ENCODE measurements around the gene NGLY1. TPM values are rescaled to one million over a fixed set of nuclear protein-coding genes. Genes with fewer than 3 reads are reported as not detected.

The NGLY1 gene
- total and polyA plus RNA-seq, 2 of the 8 experiments (the other 6 are each of a cell fraction or from before 2014, with no cell fraction given), result 3.1 to 24.8 TPM

DNA sequence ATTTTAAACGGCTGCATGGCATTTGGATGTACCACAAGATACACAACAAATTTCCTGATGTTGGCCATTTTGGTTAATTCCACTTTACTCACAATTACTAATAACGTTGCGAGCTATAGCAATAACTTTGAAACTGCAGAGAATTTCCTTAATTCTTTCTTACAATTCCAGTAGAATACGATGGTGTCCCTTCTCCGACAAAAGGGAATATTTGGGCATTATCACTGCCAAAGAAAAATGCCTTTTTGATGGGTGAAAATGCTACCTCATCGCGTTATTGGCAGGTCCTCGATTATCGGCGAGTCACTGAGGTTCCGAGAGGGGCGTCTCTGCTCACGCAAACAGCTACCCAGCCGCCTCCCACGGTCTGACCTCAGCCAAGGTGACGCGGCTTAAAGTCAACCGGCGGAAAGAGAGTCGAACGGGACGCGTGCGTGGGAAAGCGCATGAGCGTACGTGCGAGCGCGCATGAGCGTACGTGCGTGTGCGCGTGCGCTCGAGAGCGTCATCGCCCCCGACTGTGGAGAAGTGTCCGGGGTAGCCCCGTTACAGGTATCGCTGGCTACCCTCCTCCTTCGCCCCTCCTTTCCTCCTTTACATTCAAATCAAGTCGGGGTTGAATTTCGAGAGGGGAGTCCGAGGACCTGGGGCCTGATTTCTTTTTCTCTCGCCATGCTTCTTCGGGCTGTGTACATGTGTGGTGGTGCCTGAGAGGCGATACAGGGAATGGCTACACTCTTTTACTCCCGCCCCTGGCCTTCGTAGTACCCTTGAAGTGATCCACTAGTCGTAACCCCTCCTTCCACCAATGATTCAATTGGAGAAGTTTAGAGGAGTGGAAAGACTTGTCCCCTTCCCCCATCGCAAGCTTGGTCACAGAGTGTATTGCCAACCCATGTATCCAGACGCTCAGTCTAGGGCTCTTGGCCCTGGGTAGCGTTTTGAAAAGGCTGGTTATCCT lies 6.6 kb upstream of the NGLY1 start, which contains the start of gene OXSM (continued):
- TF ChIP-seq SAP30 (IDR thresholded peaks at IDR 0.05; ENCODE audit: insufficient read depth, insufficient replicate concordance, low read length), result no peak
- TF ChIP-seq CREB1 (IDR thresholded peaks at IDR 0.05), result peak; percentile 55; the same call in 1 of the 2 replicates
- TF ChIP-seq TCF12 (IDR thresholded peaks at IDR 0.05; ENCODE audit: low read depth, low read length), result no peak
- TF ChIP-seq BRCA1 (IDR thresholded peaks at IDR 0.05; ENCODE audit: low read depth, low read length), result no peak
- TF ChIP-seq FOSL1 (IDR thresholded peaks at IDR 0.05; ENCODE audit: insufficient read depth, low read depth, low read length), result no peak
- no peak for TF ChIP-seq SIRT6 (IDR thresholded peaks at IDR 0.05; ENCODE audit: low read length)
- TF ChIP-seq TAF7 (optimal IDR thresholded peaks at IDR 0.05; ENCODE audit: borderline replicate concordance, low read depth, low read length), result no peak
- TF ChIP-seq BCL11A (IDR thresholded peaks at IDR 0.05; ENCODE audit: low read depth in 2 of 2, low read length in 2 of 2), result no peak
- no peak for TF ChIP-seq MAFK (IDR thresholded peaks at IDR 0.05; ENCODE audit: low read depth, low read length)
- TF ChIP-seq RFX5 (IDR thresholded peaks at IDR 0.05; ENCODE audit: borderline replicate concordance, low read depth, low read length), result no peak
- TF ChIP-seq, protein P1, sequence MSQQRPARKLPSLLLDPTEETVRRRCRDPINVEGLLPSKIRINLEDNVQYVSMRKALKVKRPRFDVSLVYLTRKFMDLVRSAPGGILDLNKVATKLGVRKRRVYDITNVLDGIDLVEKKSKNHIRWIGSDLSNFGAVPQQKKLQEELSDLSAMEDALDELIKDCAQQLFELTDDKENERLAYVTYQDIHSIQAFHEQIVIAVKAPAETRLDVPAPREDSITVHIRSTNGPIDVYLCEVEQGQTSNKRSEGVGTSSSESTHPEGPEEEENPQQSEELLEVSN (IDR thresholded peaks at IDR 0.05), result peak; percentile 29; the same call in 1 of the 2 replicates
- no peak for TF ChIP-seq GTF2F1 (IDR thresholded peaks at IDR 0.05; ENCODE audit: borderline replicate concordance, low read depth, low read length)
- TF ChIP-seq, protein P2, sequence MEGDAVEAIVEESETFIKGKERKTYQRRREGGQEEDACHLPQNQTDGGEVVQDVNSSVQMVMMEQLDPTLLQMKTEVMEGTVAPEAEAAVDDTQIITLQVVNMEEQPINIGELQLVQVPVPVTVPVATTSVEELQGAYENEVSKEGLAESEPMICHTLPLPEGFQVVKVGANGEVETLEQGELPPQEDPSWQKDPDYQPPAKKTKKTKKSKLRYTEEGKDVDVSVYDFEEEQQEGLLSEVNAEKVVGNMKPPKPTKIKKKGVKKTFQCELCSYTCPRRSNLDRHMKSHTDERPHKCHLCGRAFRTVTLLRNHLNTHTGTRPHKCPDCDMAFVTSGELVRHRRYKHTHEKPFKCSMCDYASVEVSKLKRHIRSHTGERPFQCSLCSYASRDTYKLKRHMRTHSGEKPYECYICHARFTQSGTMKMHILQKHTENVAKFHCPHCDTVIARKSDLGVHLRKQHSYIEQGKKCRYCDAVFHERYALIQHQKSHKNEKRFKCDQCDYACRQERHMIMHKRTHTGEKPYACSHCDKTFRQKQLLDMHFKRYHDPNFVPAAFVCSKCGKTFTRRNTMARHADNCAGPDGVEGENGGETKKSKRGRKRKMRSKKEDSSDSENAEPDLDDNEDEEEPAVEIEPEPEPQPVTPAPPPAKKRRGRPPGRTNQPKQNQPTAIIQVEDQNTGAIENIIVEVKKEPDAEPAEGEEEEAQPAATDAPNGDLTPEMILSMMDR (IDR thresholded peaks at IDR 0.05; ENCODE audit: control extremely low read depth in 1 of 3, insufficient read depth in 1 of 3, low read depth in 1 of 3, low read length in 3 of 3), result no peak
- TF ChIP-seq SP1 (IDR thresholded peaks at IDR 0.05; ENCODE audit: low read depth, low read length), result 0 out of 2 replicates have a peak, but pooled peaks have one; percentile 24
- TF ChIP-seq TEAD4 (IDR thresholded peaks at IDR 0.05; ENCODE audit: low read depth, low read length), result no peak
- no peak for TF ChIP-seq RNF2 (IDR thresholded peaks at IDR 0.05; ENCODE audit: borderline replicate concordance, low read depth, low read length, missing control alignments, poor library complexity, severe bottlenecking)
- TF ChIP-seq HDAC6 (IDR thresholded peaks at IDR 0.05; ENCODE audit: low read depth, low read length), result no peak
- TF ChIP-seq HDAC2 (IDR thresholded peaks at IDR 0.05; ENCODE audit: borderline replicate concordance in 1 of 2, low read depth in 2 of 2, low read length in 2 of 2), result no peak; a peak in 1 of 4 replicates
- TF ChIP-seq, protein P3, sequence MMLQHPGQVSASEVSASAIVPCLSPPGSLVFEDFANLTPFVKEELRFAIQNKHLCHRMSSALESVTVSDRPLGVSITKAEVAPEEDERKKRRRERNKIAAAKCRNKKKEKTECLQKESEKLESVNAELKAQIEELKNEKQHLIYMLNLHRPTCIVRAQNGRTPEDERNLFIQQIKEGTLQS (IDR thresholded peaks at IDR 0.05; ENCODE audit: insufficient read depth, low read depth, low read length), result no peak
